Stimulated activated CD8-positive, alpha-beta memory T cell treated with anti-CD3 and anti-CD28 coated beads, Interleukin-4, amount 100 ng/mL, for 1 hour (primary cell): ENCODE measurements around the gene MED15.
"Not testable (repeated sequence)": the region's sequence is repeated elsewhere in the genome, so short reads cannot be mapped to it uniquely, and the experiment has no call there.

ENCODE experiments used
- DNase-seq, 2 donors: peaks; one replicate each; pipeline ENCODE4 v3.0.0-alpha.2; 2020; ENCODE audit warnings: low read depth in 2 of 2, low spot score in 1 of 2

The MED15 gene

DNA sequence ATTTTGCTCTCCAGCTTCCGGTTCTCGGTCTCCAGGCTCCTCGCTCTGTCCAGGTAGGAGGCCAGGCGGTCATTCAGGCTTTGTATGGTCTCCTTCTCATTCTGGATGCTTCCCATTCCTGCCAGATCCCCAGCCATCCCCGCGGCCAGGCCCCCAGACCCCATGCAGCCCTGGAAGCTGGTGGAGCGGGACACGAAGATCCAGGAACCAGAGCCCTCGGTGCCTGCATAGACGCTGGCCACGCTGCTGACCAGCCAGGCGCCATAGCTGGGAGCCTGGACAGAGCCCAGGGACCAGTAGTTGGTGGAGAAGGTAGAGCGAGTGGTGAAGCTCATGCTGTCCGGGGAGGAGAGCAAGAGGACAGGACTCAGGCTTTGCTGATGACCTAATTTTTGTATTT is 23.6 kb upstream of the MED15 start:
- DNase-seq: no peak

DNA sequence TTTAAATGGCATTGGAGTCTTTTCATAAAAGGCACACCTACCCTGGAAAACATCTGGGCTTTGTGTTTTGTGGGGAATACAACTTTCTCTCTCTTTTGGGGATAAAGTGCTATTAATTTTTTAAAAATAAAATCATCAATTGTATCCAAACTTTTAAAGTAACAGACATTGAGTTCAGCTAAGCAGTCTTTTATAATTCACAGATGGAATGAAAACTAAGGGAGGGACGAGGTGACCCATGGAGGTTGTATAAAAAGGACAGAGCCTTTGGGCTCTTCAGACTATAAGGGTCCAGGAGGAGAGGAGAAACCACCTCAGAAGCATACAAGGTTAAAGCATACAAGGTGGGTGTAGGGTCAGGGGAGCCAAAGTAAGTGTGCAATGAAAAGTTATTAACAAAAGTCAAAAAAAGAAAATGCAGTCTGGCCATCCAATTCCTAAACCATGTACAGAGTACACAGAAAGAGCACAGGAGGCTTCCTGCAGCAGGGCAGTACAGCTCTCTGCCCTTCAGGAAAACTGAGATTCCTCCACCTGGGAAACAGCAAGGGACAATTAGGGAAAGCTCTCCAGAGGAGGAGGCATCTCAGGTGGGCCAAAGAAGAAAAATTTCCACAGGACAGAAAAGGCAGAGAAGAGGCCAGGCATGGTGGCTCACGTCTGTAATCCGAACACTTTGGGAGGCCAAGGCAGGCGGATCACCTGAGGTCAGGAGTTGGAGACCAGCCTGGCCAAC is 22.3 kb upstream of the MED15 start:
- DNase-seq: no peak

DNA sequence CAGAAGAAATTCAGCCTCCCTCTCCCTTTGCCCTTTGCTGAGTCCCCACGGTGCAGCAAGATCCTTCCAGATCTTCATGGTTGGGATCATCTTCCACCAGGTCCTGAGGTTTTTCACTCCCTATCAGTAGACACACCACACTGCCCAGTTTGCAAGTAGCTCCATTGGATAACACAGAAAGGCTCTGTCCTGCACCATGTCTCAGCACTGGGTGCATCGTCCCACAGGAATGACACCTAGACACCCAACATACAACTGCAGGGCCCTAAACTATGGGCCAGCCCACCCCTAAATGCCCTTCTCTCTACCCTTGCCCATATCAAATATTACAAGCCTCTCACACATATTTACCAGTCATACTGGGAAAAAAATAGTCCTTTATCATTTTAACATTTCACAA is 21.2 kb upstream of the MED15 start:
- no peak for DNase-seq

DNA sequence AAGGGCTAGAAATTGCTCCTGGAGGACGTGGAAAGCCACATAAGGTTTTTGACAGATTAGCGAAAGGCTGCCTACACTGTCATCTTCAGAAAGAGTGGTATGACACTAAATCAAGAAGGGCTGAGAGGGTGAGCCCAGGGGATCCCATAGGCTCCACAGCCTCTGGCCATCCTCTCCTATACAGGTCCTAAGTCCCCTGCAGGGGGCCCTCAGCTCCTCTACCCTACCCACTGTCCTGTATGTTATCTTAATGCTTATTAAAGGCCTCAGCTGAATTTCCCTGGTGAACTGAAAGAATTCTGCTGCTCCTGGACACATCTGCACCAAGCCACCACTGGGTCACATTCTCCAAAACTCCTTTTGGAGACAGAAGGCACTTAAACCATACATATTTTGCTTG is 19.7 kb upstream of the MED15 start:
- no peak for DNase-seq

DNA sequence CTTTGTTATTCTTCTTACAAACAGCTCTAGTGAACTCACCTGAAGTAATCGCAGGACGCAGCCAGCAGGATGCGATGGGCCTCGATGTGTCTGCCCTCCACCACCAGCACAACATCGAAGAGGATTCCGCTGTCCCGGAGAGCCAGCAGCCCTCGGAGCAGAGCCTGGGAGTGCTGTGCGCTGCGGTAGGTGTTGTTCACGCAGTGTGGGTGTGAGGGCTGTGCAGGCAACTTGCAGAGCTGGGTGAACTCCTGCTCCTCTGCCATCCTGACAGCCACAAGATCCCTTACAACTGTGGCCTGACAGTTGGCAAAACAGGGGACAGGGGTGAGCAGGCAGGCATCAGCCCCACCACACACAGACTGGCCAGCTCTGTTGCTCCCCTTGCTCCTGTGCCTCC is 18.5 kb upstream of the MED15 start:
- no peak for DNase-seq

DNA sequence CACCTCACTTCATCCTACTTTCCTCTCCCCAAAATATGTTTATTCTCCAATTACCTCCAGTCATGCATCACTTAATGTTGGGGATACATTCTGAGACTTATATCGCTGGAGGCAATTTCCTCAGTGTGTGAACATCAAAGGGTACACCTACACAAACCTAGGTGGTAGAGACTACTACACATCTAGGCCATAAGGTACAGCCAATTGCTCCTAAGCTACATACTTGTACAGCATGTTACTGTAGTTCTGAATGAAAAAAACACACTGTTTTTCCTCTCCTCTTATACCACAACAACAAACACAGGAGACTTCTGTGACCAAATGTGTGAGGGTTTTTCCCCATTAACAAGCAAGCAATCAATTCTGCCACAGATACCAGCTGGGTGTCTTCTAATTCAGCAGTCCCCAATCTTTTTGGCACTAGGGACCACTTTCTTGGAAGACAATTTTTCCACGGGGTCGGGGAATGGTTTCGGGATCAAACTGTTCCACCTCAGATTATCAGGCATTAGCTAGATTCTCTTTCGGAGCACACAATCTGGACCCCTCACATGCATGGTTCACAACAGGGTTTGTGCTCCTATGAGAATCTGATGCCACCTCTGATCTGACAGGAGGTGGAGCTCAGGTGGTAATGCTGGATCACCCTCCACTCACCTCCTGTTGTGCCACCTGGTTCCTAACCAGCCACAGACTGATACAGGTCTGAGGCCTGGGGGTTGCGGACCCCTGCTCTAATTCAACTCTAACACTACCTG is 17.0 kb upstream of the MED15 start:
- DNase-seq: no peak

DNA sequence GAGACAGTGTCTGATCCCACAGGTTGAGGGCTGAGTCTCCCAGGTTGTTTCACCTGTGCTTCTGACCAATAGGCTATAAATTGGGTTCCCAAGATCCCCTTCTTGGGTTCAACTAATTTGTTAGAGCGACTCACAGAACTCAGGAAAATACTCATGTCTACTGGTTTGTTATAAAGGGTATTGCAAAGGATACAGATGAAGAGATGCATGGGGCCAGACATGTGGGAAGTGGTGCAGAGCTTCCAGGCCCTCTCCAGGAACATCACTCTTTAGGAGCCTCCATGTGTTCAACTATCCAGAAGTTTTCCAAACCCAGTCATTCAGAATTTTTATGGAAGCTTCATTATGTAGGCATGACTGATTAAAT is 16.5 kb upstream of the MED15 start:
- DNase-seq: no peak

DNA sequence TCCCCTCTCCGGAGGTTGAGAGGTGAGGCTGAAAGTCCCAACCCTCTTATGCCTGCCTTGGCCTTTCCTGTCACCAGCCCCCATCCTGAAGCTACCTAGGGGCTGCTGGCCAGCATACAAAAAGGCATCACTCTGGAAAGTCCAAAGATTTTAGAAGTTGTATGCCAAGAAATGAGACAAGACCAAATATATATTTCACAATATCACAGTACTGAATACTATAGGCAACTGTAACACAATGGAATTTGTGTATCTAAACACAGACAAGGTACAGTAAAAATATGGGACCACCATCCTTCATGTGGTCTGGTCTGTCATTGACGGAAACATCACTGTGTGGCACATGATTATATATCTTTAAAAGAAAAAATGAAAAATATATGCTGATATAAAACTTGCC is 16.1 kb upstream of the MED15 start:
- DNase-seq: no peak

DNA sequence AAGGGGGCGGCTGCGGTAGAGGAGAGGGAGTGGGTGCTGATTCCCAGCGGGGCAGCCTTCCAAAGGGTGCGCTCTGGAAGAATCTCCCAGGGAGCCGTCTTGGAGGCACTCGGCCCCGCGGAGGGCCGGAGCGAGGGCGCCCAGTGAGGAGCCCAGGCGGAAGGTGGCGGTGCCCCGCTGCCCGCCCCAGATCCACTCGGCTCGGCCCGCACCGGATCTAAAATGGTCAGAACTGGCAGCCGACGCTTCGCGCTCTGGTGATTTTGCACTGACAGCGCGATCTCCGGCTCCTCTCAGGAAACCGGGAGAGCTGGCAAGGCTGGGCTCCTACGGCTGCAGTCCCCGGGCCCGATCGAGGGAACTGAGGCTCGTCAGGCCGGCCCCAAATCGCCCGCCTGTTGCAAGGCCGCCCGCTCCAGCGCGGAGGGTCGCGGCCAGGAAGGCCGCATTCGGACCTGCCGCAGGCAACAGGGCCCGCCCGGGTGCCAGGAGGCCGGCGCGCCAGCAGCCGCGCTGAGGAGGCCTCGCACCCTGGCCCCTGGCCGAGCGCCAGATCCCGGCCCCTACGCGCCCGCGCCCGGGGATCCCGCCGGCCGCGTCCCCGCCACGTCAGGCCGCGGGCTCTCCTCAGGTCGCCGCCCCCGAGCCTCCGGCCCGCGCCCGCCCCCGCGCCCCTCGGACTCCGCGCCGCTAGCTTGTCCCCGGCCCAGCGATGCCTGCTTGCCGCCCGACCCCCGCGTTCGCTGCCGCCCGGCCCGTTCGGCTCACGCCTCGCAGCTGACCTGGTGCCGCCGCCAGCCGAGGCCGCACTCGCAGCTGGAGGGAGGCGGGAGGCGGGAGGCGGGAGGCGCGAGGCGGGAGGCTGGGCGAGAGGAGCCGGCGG is 12.2 kb upstream of the MED15 start, which contains the start of gene KLHL22:
Gene KLHL22, minus strand, starts transcription at position 818 of the 883 bp plus-strand sequence. CDS start 6,584 bp downstream, outside the sequence.
- no peak for DNase-seq

DNA sequence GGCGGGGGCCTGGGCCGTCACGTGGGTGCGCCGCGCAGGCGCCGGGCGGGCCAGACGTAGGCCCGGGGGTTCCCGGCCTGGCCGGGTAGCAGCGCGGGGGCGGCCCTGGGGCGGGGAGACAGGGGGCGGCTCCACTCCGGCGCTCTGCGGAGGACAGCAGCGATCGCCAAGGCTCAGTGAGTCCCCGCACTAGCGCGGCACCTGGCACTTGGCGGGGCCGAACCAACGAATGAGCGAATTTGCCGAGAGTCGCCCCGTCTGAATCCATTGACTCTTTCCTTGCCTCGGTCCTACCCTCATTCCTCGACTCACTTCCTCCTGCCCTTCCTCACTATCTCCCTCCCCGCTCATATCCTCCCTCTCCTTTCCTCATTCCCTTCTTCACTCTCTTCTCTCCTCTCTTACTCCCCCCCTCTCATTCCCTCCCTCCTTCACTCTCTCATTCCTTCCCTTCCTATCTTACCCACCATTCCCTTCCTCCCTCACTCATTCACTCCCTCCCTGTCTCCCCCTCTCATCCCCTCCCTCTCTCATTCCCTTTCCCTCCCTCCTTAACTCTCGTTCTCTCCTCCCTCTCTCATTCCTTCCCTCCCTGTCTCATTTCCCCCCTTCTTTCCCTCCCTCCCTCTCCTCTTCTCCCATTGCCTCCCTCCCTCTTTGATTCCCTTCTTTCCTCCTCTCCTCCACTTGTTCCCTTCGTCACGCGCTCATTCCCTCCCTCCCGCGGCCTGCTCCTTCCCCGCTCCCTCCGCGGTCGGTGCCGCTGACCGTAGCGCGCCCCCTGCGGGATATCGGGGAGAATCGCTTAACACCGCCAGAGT is 11.3 kb upstream of the MED15 start:
- DNase-seq: peak; percentile 66 to 87

DNA sequence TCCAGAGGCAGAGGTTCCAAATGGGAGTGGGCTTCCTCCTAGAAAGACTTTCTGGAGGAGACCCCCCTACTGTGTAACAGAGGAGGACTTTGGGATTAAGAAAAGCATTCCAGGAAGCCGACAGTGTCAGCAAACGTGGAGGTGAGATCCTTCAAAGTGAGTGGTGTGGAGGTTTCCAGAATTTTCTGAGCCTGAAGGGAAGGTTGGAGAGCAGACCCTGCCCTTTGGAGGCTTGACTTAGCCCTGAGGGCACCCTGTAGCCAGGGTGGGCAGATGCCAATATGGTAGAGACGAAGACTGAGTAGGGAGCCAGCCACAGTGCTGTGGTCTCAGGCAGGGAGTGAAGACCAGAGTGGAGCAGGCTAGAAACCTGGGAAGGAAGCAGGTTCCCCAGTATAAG is 10.0 kb upstream of the MED15 start:
- no peak for DNase-seq

DNA sequence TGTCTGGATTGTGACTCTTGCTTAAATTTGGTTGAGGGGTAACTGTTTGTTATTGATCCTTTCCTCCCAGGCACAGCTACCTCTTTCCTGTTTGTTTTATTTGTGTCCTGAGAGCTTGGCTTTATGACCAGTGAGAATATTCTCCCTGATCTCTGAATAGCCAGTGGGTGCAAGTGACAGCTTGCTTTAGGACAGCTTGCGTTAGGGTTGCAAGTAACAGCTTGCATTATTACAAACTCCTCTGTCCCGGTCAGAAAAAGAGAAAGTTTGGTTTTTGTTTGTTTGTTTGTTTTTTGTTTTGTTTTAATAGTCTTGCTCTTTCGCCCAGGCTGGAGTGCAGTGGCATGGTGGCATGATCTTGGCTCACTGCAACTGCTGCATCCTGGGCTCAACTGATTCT is 8.5 kb upstream of the MED15 start:
- no peak for DNase-seq

DNA sequence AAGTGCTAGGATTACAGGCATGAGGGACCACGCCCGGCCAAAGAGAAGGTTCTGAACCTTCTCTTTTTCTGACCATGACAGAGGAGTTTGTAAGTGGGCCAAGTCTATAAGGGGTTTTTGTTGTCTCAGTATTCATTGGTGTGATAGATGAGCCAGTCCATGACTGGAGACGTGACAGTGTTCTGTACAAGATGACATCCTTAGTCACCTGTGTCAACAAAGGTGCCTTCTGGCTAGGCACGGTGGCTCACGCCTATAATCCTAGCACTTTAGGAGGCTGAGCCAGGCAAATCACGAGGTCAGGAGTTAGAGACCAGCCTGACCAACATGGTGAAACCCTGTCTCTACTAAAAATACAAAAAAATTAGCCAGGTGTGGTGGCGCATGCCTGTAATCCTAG is 7.6 kb upstream of the MED15 start:
- no peak for DNase-seq

DNA sequence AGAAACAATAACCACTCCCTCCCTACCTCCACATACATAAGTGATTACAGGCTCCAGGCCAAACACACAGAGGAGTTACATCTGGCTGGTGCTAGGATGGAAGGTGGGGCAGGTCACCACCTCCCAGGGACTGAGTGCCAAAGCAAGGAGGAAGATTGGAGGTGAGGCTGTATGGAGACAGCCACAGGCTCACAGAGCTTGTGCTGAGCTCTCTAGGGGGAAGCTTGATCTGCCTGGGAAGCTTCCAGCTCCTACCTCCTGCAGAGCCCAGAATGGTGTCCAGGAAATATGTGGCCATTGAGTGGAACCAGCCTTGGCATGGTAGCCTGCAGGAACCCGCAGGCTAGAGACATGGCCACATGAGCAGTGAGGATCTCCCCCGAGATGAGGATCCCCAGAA is 3.6 kb upstream of the MED15 start:
- no peak for DNase-seq

DNA sequence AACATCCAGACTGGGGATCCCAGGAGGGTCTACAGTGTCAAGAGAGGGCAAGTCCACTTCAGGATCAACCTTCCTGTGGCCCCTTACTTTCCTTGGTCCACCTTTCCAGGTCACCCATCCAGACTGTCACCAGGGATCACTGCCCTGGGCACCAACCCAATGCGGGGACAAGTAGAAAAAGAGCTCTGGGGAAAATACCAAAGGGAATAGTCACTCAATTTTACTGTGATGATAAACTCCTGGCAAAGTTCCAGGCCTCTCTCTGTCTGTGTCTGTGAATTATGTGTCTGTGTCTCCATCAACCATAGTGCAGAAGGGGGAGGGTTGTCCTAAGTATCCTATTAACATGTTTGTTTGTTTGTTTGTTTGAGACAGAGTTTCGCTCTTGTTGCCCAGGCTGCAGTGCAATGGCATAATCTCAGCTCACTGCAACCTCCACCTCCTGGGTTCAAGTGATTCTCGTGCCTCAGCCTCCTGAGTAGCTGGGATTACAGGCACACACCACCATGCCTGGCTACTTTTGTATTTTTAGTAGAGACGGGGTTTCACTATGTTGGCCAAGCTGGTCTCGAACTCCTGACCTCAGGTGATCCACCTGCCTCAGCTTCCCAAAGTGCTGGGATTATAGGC is 3.0 kb upstream of the MED15 start:
- not testable (repeated sequence) for DNase-seq

DNA sequence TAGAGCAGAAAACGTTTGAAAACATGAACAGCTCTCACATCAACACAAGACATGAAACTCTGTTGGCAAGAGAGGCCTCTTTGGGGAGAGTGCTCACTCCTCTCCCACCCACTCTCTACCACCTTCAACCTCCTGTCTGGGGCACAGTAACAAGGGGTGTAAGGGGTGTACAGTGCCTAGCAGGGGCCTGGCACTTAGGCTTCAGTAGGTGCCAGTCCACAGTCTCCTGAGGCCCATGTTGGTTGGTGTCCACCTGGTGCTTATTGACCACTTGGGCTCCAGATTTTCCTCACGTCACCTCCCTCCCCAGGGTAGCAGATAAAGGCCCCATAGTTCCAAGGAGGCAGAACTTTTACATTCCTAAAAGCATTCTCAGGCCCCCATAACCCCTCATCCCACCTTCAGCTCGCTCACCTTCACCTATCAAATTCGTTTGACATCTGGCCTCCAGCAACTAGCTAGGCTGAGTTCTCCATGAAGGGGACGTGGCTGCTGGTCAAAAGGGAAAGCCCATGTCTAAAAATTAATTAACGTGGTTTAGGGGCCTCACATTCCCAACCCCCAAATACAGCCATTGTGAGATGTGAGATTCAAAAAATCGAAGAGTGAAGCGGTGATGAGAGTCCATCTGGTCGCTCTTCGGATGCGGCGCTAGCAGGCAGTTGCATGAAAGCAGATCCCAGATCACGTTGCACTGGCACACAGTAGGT is 712 bp upstream of the MED15 start:
- no peak for DNase-seq

DNA sequence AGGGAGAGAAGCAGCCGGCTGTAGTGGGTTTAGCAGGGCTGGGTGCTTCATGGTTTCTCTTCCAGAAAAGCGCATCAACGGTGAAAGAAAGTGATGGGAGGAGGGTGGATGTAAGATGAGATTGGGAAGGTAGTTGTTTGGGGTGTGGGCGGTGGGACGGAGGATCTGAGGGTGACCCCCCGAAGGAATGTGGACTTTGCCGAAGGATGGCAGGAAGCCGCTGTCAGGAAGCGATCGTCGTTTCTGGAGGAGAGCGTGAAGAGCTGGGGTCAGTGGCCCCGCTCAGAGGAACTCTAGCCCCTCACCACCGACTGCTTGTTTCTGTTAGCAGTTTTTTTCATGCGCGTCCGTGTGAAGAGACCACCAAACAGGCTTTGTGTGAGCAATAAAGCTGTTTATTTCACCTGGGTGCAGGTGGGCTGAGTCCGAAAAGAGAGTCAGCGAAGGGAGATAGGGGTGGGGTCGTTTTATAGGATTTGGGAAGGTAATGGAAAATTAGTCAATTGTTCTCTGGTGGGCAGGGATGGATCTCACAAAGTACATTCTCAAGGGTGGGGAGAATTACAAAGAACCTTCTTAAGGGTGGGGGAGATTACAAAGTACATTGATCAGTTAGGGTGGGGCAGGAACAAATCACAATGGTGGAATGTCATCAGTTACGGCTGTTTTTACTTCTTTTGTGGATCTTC is 801 bp downstream of the MED15 start:
- not testable (repeated sequence) for DNase-seq

DNA sequence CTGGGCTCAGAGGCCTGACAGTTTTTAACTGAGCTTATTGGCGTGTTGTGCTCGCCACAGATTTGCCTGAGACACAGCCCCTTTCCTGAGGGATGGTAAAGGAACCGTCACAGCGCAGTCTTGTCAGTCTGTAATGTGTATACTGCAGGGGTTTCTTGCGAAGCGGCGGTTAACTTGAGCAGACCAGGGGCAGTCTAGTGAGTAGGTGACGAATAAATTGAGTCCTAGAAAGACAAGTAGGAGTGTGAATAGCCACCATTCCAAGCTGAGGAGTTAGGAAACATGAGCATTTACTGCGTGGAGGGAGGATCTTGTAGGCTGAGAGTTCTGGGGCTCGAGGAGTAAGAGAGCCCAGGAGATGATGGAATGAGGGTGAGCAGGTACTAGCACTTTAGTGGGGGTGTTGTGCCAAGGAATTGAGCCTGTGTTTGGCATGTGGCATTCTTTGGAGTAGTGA is 1.4 kb downstream of the MED15 start:
- DNase-seq: no peak
